HepG2 (cell line): ENCODE data around the gene CALML6. TPM values are rescaled to one million over a fixed set of nuclear protein-coding genes. Genes with fewer than 3 reads are reported as not detected.

ENCODE experiments used
- AGO2 ChIP-seq: fragments of 200-400 bp; formaldehyde crosslinking; optimal IDR thresholded peaks from 2 replicates; pipeline ENCODE3; 2017; ENCODE audit warnings: mild to moderate bottlenecking, low read depth, low read length, moderate library complexity
- BHLHE40 ChIP-seq: IDR thresholded peaks from 2 replicates; pipeline ENCODE4 v1.6.1; 2011; ENCODE audit warnings: low read length, improper control_type of control experiment
- HNF4A ChIP-seq: sonication (generic); formaldehyde crosslinking; IDR thresholded peaks from 2 replicates; pipeline ENCODE4 v1.4.0; 2020; ENCODE audit warnings: missing genetic modification reagents
- KDM1A ChIP-seq: IDR thresholded peaks from 2 replicates; pipeline ENCODE4 v1.6.1; 2016; ENCODE audit warnings: missing compliant biosample characterization
- MXD4 ChIP-seq: IDR thresholded peaks from 2 replicates; pipeline ENCODE4 v1.6.1; 2016; ENCODE audit warnings: mild to moderate bottlenecking, missing biosample characterization, missing genetic modification reagents
- NFE2L1 ChIP-seq: sonication (generic); formaldehyde crosslinking; IDR thresholded peaks from 2 replicates; pipeline ENCODE4 v1.4.0; 2020; ENCODE audit warnings: missing genetic modification reagents, mild to moderate bottlenecking, borderline replicate concordance
- SALL1 ChIP-seq: sonication (generic); formaldehyde crosslinking; IDR thresholded peaks from 2 replicates; pipeline ENCODE4 v1.8.0; 2022; ENCODE audit warnings: mild to moderate bottlenecking, missing genetic modification reagents
- TAF1 ChIP-seq: sonication (generic); formaldehyde crosslinking; IDR thresholded peaks from 2 replicates; pipeline ENCODE4 v1.4.0; 2020; ENCODE audit warnings: missing genetic modification reagents
- YEATS4 ChIP-seq: sonication (generic); formaldehyde crosslinking; IDR thresholded peaks from 2 replicates; pipeline ENCODE4 v1.4.0; 2020; ENCODE audit warnings: missing genetic modification reagents, borderline replicate concordance
- ZNF10 ChIP-seq: sonication (generic); formaldehyde crosslinking; IDR thresholded peaks from 2 replicates; pipeline ENCODE4 v1.4.0; 2020; ENCODE audit warnings: mild to moderate bottlenecking, low read depth, missing genetic modification reagents, borderline replicate concordance
- ZNF121 ChIP-seq: sonication (generic); formaldehyde crosslinking; IDR thresholded peaks from 2 replicates; pipeline ENCODE4 v1.5.0; 2020; ENCODE audit warnings: mild to moderate bottlenecking, missing genetic modification reagents
- ZNF331 ChIP-seq: sonication (generic); formaldehyde crosslinking; IDR thresholded peaks from 2 replicates; pipeline ENCODE4 v1.4.0; 2020; ENCODE audit warnings: missing genetic modification reagents
- ZNF441 ChIP-seq: sonication (generic); formaldehyde crosslinking; IDR thresholded peaks from 2 replicates; pipeline ENCODE4 v1.7.0; 2021; ENCODE audit warnings: missing genetic modification reagents, borderline replicate concordance
- ZNF558 ChIP-seq: sonication (generic); formaldehyde crosslinking; IDR thresholded peaks from 2 replicates; pipeline ENCODE4 v1.9.0; 2022; ENCODE audit warnings: mild to moderate bottlenecking, missing genetic modification reagents, borderline replicate concordance
- polyA plus RNA-seq, 8 experiments: library from polyadenylated mRNA; depleted of rRNA in 3 of 8; stranded (reverse) in 7 of 8; unstranded in 1 of 8; fragments of >200 nt; fragmentation: Illumina TruSeq in 4 of 8; extraction: Trizol in 4 of 8; gene quantifications; 2 replicates each; pipeline versions ENCODE4 v1.2.1 to v1.2.3, GENCODE V29; 2011 to 2016; ENCODE audit warnings: low read depth in 4 of 8, missing spikeins in 1 of 8, mixed read lengths in 1 of 8; ENCODE audit not compliant: insufficient read depth in 1 of 8
- total RNA-seq, 5 experiments: library from RNA; depleted of rRNA; stranded (reverse); fragments of >200 nt; fragmentation: Illumina TruSeq; extraction: Trizol; gene quantifications; 2 replicates each; pipeline ENCODE4 v1.2.3, GENCODE V29; 2016; ENCODE audit warnings: low read depth in 1 of 5
- TF ChIP-seq, protein P1 (sequence below): IDR thresholded peaks from 2 replicates; pipeline ENCODE4 v1.6.1; 2016; ENCODE audit warnings: low read depth
- TF ChIP-seq, protein P2 (sequence below): sonication (generic); formaldehyde crosslinking; IDR thresholded peaks from 2 replicates; pipeline ENCODE4 v1.4.0; 2020; ENCODE audit warnings: missing genetic modification reagents, borderline replicate concordance
- TF ChIP-seq, protein P3 (sequence below): IDR thresholded peaks from 2 replicates; pipeline ENCODE4 v1.6.1; 2012; ENCODE audit warnings: inconsistent platforms
- TF ChIP-seq, protein P4 (sequence below): sonication (generic); formaldehyde crosslinking; IDR thresholded peaks from 2 replicates; pipeline ENCODE4 v1.4.0; 2020; ENCODE audit warnings: missing genetic modification reagents, borderline replicate concordance

Gene CALML6
- total and polyA plus RNA-seq, 2 of the 13 experiments (the other 11 are each of a cell fraction or from before 2014, with no cell fraction given) = 0.11 to 0.12 TPM

DNA sequence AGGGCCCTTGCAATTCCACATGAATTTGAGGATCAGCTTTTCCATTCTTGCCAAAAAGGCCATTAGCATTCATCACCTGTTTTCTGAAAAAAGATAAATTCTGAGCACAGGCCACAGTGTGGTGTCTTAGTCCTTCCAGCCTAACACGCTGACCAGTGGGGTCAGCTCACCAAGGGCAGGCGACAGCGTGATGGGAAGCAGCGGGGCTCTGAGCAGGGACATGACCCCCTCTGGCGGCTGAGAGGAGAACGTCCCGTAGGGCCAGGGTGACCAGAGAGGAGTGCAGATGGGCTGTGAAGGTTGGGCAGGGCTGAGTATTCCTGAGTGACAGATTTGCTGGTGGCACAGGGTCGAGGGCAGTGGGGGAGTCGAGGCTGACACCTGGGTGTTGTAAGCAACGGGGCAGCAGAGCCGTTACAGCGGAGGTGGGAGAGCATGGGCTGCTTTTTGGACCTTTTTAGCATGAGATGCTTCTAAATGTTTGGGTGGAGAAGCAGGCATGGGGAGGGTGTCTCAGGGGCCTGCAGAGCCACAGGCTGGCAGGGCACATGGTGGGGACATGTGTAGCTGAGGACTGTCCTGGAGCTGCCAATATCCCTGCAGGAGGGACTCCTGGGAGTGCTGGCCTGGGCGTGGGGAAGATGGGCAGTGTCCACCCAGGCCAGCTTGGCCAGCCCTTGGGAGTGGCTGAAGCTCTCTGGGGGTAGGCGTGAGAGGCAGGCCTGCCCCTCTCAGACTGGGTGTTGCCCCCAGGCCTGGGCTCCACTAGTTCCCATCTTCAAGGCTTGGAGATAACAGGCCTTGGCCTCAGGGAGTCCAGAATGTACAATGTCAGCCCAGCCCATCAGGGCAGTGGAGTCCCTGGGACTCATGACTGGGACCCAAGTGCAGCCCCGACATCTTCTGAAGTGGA lies 8.6 kb upstream of the CALML6 start (continued):
- TF ChIP-seq ZNF331 (CRISPR knock-in tag) (peak; percentile 42; the same call in 1 of the 2 replicates), HNF4A (CRISPR knock-in tag) (0 out of 2 replicates have a peak, but pooled peaks have one; percentile 11), NFE2L1 (no peak), KDM1A (CRISPR knock-in tag) (peak; percentile 56; the same call in 1 of the 2 replicates), YEATS4 (no peak), TAF1 (CRISPR knock-in tag) (no peak), ZNF558 (CRISPR knock-in tag) (no peak), ZNF441 (CRISPR knock-in tag) (no peak), ZNF10 (CRISPR knock-in tag) (no peak), AGO2 (peak; percentile 3), ZNF121 (CRISPR knock-in tag) (peak; percentile 99), MXD4 (peak; percentile 71; the same call in 1 of the 2 replicates), BHLHE40 (peak; percentile 47; the same call in 1 of the 2 replicates), SALL1 (CRISPR knock-in tag) (peak; percentile 76)
- TF ChIP-seq, protein P1, sequence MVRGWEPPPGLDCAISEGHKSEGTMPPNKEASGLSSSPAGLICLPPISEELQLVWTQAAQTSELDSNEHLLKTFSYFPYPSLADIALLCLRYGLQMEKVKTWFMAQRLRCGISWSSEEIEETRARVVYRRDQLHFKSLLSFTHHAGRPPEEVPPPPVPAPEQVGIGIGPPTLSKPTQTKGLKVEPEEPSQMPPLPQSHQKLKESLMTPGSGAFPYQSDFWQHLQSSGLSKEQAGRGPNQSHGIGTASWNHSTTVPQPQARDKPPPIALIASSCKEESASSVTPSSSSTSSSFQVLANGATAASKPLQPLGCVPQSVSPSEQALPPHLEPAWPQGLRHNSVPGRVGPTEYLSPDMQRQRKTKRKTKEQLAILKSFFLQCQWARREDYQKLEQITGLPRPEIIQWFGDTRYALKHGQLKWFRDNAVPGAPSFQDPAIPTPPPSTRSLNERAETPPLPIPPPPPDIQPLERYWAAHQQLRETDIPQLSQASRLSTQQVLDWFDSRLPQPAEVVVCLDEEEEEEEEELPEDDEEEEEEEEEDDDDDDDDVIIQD (CRISPR knock-in tag) = peak; percentile 68; the same call in 1 of the 2 replicates
- TF ChIP-seq, protein P2, sequence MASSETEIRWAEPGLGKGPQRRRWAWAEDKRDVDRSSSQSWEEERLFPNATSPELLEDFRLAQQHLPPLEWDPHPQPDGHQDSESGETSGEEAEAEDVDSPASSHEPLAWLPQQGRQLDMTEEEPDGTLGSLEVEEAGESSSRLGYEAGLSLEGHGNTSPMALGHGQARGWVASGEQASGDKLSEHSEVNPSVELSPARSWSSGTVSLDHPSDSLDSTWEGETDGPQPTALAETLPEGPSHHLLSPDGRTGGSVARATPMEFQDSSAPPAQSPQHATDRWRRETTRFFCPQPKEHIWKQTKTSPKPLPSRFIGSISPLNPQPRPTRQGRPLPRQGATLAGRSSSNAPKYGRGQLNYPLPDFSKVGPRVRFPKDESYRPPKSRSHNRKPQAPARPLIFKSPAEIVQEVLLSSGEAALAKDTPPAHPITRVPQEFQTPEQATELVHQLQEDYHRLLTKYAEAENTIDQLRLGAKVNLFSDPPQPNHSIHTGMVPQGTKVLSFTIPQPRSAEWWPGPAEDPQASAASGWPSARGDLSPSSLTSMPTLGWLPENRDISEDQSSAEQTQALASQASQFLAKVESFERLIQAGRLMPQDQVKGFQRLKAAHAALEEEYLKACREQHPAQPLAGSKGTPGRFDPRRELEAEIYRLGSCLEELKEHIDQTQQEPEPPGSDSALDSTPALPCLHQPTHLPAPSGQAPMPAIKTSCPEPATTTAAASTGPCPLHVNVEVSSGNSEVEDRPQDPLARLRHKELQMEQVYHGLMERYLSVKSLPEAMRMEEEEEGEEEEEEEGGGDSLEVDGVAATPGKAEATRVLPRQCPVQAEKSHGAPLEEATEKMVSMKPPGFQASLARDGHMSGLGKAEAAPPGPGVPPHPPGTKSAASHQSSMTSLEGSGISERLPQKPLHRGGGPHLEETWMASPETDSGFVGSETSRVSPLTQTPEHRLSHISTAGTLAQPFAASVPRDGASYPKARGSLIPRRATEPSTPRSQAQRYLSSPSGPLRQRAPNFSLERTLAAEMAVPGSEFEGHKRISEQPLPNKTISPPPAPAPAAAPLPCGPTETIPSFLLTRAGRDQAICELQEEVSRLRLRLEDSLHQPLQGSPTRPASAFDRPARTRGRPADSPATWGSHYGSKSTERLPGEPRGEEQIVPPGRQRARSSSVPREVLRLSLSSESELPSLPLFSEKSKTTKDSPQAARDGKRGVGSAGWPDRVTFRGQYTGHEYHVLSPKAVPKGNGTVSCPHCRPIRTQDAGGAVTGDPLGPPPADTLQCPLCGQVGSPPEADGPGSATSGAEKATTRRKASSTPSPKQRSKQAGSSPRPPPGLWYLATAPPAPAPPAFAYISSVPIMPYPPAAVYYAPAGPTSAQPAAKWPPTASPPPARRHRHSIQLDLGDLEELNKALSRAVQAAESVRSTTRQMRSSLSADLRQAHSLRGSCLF = no peak
- TF ChIP-seq, protein P3, sequence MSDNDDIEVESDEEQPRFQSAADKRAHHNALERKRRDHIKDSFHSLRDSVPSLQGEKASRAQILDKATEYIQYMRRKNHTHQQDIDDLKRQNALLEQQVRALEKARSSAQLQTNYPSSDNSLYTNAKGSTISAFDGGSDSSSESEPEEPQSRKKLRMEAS = peak; percentile 77
- TF ChIP-seq, protein P4, sequence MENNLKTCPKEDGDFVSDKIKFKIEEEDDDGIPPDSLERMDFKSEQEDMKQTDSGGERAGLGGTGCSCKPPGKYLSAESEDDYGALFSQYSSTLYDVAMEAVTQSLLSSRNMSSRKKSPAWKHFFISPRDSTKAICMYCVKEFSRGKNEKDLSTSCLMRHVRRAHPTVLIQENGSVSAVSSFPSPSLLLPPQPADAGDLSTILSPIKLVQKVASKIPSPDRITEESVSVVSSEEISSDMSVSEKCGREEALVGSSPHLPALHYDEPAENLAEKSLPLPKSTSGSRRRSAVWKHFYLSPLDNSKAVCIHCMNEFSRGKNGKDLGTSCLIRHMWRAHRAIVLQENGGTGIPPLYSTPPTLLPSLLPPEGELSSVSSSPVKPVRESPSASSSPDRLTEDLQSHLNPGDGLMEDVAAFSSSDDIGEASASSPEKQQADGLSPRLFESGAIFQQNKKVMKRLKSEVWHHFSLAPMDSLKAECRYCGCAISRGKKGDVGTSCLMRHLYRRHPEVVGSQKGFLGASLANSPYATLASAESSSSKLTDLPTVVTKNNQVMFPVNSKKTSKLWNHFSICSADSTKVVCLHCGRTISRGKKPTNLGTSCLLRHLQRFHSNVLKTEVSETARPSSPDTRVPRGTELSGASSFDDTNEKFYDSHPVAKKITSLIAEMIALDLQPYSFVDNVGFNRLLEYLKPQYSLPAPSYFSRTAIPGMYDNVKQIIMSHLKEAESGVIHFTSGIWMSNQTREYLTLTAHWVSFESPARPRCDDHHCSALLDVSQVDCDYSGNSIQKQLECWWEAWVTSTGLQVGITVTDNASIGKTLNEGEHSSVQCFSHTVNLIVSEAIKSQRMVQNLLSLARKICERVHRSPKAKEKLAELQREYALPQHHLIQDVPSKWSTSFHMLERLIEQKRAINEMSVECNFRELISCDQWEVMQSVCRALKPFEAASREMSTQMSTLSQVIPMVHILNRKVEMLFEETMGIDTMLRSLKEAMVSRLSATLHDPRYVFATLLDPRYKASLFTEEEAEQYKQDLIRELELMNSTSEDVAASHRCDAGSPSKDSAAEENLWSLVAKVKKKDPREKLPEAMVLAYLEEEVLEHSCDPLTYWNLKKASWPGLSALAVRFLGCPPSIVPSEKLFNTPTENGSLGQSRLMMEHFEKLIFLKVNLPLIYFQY = peak; percentile 53; the same call in 1 of the 2 replicates
